DOHH2 (cell line): Measurements from ENCODE around the gene PCBP3.

Experiments
- H3F3A ChIP-seq: fragments of 200-600 bp; sonication (generic), shearing (Covaris generic); 2 replicates; pipeline ENCODE4 v1.6.0; 2016; ENCODE audit warnings: antibody characterized with exemption, mild to moderate bottlenecking; ENCODE audit not compliant: control insufficient read depth, insufficient read depth
- H3K27ac ChIP-seq: fragments of 200-600 bp; sonication (generic); 2 replicates; pipeline ENCODE4 v1.5.1; 2014; ENCODE audit warnings: low read depth, mild to moderate bottlenecking, low read length, moderate library complexity
- H3K27me3 ChIP-seq: fragments of 200-600 bp; sonication (generic); 2 replicates; pipeline ENCODE4 v1.6.1; 2014; ENCODE audit warnings: mild to moderate bottlenecking, low read length, mixed read lengths; ENCODE audit not compliant: control insufficient read depth
- H3K36me3 ChIP-seq: fragments of 200-600 bp; sonication (generic); 2 replicates; pipeline ENCODE4 v1.6.1; 2014; ENCODE audit warnings: mild to moderate bottlenecking, low read length, moderate library complexity, mixed read lengths; ENCODE audit not compliant: control insufficient read depth
- H3K4me1 ChIP-seq: fragments of 200-600 bp; sonication (generic); 2 replicates; pipeline ENCODE4 v1.6.1; 2014; ENCODE audit warnings: mild to moderate bottlenecking, low read length, mixed read lengths; ENCODE audit not compliant: control insufficient read depth
- H3K4me2 ChIP-seq: fragments of 200-600 bp; sonication (generic); 2 replicates; pipeline ENCODE4 v1.6.0; 2014; ENCODE audit warnings: mild to moderate bottlenecking, low read length, moderate library complexity
- H3K4me3 ChIP-seq: fragments of 200-600 bp; sonication (generic); 2 replicates; pipeline ENCODE4 v1.5.1; 2014; ENCODE audit warnings: mild to moderate bottlenecking, low read length, mixed read lengths
- H3K79me2 ChIP-seq: fragments of 200-600 bp; sonication (generic); 2 replicates; pipeline ENCODE4 v1.6.1; 2014; ENCODE audit warnings: mild to moderate bottlenecking, low read length, mixed read lengths; ENCODE audit not compliant: control insufficient read depth
- H3K9me2 ChIP-seq: fragments of 200-600 bp; sonication (generic); replicated peaks from 2 replicates; pipeline ENCODE4 v1.6.1; 2014; ENCODE audit warnings: mild to moderate bottlenecking, low read length, mixed read lengths; ENCODE audit not compliant: control insufficient read depth
- H3K9me3 ChIP-seq: fragments of 200-600 bp; sonication (generic); 2 replicates; pipeline ENCODE4 v1.6.1; 2014; ENCODE audit warnings: antibody characterized with exemption, low read length, mixed read lengths; ENCODE audit not compliant: control insufficient read depth, insufficient read depth
- H4K20me1 ChIP-seq: fragments of 200-600 bp; sonication (generic); 2 replicates; pipeline ENCODE4 v1.6.0; 2014; ENCODE audit warnings: low read depth, mild to moderate bottlenecking, antibody characterized with exemption, low read length, moderate library complexity; ENCODE audit not compliant: control insufficient read depth, insufficient read depth
- CTCF ChIP-seq: fragments of 200-600 bp; sonication (generic); IDR thresholded peaks from one replicate; pipeline ENCODE4 v1.5.1; 2014; ENCODE audit warnings: antibody characterized with exemption, mild to moderate bottlenecking, low read depth, low read length; ENCODE audit not compliant: poor library complexity, severe bottlenecking
- EZH2phosphoT487 ChIP-seq: fragments of 200-600 bp; sonication (generic); IDR thresholded peaks from 2 replicates; pipeline ENCODE4 v1.6.1; 2017; ENCODE audit warnings: borderline replicate concordance, mild to moderate bottlenecking, antibody characterized with exemption, low read length, moderate library complexity, mixed read lengths

Gene PCBP3

DNA sequence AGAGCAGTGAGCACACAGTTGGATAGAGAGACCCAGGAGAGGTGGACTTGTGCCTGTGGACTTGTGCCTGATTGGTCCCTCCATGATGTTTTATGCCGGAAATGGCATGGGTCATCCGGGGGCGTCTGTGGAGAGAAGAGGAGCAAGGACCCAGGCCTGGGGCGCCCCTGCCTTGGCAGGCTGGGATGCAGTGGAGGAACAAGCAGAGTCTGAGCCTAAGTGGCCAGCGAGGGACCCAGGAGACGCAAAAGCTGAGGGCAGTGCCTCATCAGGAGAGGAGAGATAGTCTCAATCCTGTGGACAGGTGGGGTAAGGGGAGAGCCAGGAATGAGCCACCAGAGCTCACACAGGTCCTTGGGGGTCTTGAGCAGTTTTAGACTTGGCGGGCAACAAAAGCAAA lies 146.9 kb downstream of the PCBP3 start:
- no peak overlapping the region for H3K27ac ChIP-seq
- TF ChIP-seq EZH2phosphoT487, result no peak
- TF ChIP-seq CTCF, result no peak
- no peaks in the 10 kb centered on the region for H3K36me3 ChIP-seq
- H3K9me3 ChIP-seq, result no peaks in the 10 kb centered on the region
- no peaks in the 10 kb centered on the region for H3K4me1 ChIP-seq
- no peaks in the 10 kb centered on the region for H3K9me2 ChIP-seq
- H4K20me1 ChIP-seq, result no peaks in the 10 kb centered on the region
- H3K4me2 ChIP-seq, result no peak overlapping the region
- no peak overlapping the region for H3K4me3 ChIP-seq
- H3K27me3 ChIP-seq, result no peaks in the 10 kb centered on the region
- no peaks in the 10 kb centered on the region for H3F3A ChIP-seq
- no peaks in the 10 kb centered on the region for H3K79me2 ChIP-seq

- Histone ChIP-seq H3K27ac (no peak overlapping the region), H3F3A (no peaks in the 10 kb centered on the region), H3K27me3 (no peaks in the 10 kb centered on the region), H3K79me2 (no peaks in the 10 kb centered on the region), H3K9me3 (no peaks in the 10 kb centered on the region; the same call in 1 of the 2 replicates), H3K4me3 (no peak overlapping the region), H3K9me2 (no peaks in the 10 kb centered on the region), H3K4me1 (no peaks in the 10 kb centered on the region), H3K36me3 (no peaks in the 10 kb centered on the region), H3K4me2 (no peak overlapping the region), H4K20me1 (no peaks in the 10 kb centered on the region)
- TF ChIP-seq EZH2phosphoT487 (no peak), CTCF (no peak)
These were observed 148.3 kb downstream of the PCBP3 start for GRCh38 chr21:45791562-45792418.

DNA sequence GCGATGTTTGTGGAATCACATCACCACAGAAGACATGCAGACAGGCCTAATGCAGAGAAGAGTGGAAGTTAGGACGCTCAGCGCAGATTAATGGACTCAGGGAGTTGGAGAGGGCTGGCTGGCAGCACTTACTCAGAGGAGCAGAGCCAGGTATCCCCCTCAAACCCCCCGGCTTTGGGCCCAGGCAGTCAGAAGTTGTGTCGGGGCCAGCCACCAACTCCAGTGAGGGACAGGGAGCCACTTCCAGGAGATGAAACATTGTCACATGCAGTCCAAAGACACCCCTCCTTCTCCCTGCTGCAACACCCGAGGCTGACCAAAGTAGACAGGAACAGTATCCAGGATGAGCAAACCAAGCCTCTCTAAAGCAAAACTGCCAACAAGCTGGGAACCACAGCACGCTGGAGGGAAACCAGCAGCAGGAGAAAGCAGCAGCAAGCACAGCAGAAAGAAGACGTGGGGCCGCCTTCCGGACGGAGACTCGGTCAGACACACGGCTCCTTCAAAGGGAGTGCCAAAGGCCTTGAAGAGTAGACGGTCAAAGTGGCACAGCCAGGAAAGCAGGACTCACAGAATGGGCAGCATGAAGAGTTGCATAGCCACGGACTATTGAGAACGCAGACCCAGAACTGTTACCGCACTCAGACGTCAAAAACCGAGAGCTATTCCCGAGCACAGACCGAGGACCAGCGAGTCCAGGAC lies 149.3 kb downstream of the PCBP3 start:
- TF ChIP-seq CTCF (no peak), EZH2phosphoT487 (no peak)
- H3K9me2 ChIP-seq, result no peaks in the 10 kb centered on the region
- H3F3A ChIP-seq, result no peaks in the 10 kb centered on the region
- no peak overlapping the region for H3K4me2 ChIP-seq
- no peak overlapping the region for H3K27ac ChIP-seq
- no peaks in the 10 kb centered on the region for H3K79me2 ChIP-seq
- no peaks in the 10 kb centered on the region for H4K20me1 ChIP-seq
- H3K36me3 ChIP-seq, result no peaks in the 10 kb centered on the region
- H3K4me1 ChIP-seq, result no peaks in the 10 kb centered on the region
- H3K4me3 ChIP-seq, result no peak overlapping the region
- peaks cover 7% of the 10 kb centered on the region; the same call in 1 of the 2 replicates for H3K9me3 ChIP-seq
- H3K27me3 ChIP-seq, result no peaks in the 10 kb centered on the region
